ENCODE data around the gene AOPEP.

Gene AOPEP

DNA sequence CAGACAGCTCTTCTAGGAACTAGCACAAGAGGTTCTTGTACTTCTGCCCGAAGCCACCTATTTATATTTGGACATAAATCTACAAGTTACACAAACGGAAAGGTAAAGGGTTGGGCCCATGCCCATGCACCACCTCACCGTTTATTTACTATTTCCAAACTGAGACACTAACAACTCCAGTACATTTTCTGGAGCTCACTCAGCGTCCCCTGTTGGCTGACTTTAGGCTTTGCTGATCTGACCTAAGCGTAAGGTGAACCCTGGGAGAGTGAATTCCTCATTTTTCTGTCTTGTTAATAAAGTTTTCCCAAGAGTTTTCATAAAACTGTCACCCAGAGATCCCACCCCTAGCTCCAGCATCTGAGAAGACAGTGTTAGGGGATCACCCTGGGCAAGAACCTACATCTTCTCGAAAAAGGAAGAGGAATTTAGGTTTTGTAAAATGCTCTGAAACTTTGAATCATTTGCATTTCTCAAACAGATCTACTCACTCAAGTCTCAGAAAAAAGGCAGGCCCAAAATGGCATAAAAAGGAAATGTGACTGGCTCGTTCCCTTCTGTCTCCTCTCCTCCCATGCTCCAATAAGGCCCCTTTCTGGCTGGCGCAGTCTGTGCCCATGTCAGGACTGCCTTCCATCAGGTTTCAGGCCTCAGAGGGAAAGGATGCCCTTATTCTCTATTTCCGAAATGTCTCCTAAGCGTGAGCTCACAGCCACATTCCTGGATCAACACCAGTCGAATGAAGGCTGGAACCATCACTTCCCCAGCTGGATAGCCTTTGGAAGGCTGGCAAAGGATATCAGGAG lies 389.7 kb downstream of the AOPEP start:
- Histone ChIP-seq H3K9me3 (0 out of 2 replicates have a peak, but pooled peaks cover 4% of the 10 kb centered on the region), H3K27me3 (no peaks in the 10 kb centered on the region), H3K4me2 (peak overlapping the region; percentile 82; the same call in 1 of the 2 replicates), H3K9ac (no peak overlapping the region), H4K20me1 (no peaks in the 10 kb centered on the region), H3K4me3 (no peak overlapping the region), H3K27ac (no peak overlapping the region; the same call in 1 of the 2 replicates), H3K36me3 (peaks cover 12% of the 10 kb centered on the region), H3K4me1 (peaks cover 46% of the 10 kb centered on the region)
- no peak for TF ChIP-seq Cebpa-rat (IDR thresholded peaks at IDR 0.05)

- Histone ChIP-seq H3K4me1 (peaks cover 46% of the 10 kb centered on the region), H3K27me3 (no peaks in the 10 kb centered on the region), H3K9ac (no peak overlapping the region), H4K20me1 (no peaks in the 10 kb centered on the region), H3K4me2 (peak overlapping the region; percentile 82; the same call in 1 of the 2 replicates), H3K4me3 (no peak overlapping the region), H3K27ac (no peak overlapping the region), H3K36me3 (peaks cover 10% of the 10 kb centered on the region), H3K9me3 (0 out of 2 replicates have a peak, but pooled peaks cover 4% of the 10 kb centered on the region)
- no peak for TF ChIP-seq Cebpa-rat (IDR thresholded peaks at IDR 0.05)
These were observed 390.3 kb downstream of the AOPEP start for GRCh38 chr9:95116808-95117204.

- Histone ChIP-seq H3K27ac (no peak overlapping the region), H3K4me3 (no peak overlapping the region), H3K27me3 (no peaks in the 10 kb centered on the region), H3K9ac (no peak overlapping the region), H3K4me1 (peaks cover 34% of the 10 kb centered on the region), H3K4me2 (no peak overlapping the region), H3K9me3 (0 out of 2 replicates have a peak, but pooled peaks cover 4% of the 10 kb centered on the region), H4K20me1 (no peaks in the 10 kb centered on the region), H3K36me3 (no peaks in the 10 kb centered on the region)
- no peak for TF ChIP-seq Cebpa-rat (IDR thresholded peaks at IDR 0.05)
These were observed 392.1 kb downstream of the AOPEP start for GRCh38 chr9:95118596-95118995.

GRCh38 chr9:95120781-95121370 lies 394.4 kb downstream of the AOPEP start:
- H4K20me1 ChIP-seq = no peaks in the 10 kb centered on the region
- H3K9me3 ChIP-seq = 0 out of 2 replicates have a peak, but pooled peaks cover 4% of the 10 kb centered on the region
- no peak overlapping the region for H3K9ac ChIP-seq
- no peaks in the 10 kb centered on the region for H3K27me3 ChIP-seq
- H3K27ac ChIP-seq = no peak overlapping the region
- H3K4me1 ChIP-seq = peaks cover 11% of the 10 kb centered on the region
- TF ChIP-seq Cebpa-rat (IDR thresholded peaks at IDR 0.05) = no peak
- no peak overlapping the region for H3K4me2 ChIP-seq
- H3K4me3 ChIP-seq = no peak overlapping the region
- no peaks in the 10 kb centered on the region for H3K36me3 ChIP-seq

DNA sequence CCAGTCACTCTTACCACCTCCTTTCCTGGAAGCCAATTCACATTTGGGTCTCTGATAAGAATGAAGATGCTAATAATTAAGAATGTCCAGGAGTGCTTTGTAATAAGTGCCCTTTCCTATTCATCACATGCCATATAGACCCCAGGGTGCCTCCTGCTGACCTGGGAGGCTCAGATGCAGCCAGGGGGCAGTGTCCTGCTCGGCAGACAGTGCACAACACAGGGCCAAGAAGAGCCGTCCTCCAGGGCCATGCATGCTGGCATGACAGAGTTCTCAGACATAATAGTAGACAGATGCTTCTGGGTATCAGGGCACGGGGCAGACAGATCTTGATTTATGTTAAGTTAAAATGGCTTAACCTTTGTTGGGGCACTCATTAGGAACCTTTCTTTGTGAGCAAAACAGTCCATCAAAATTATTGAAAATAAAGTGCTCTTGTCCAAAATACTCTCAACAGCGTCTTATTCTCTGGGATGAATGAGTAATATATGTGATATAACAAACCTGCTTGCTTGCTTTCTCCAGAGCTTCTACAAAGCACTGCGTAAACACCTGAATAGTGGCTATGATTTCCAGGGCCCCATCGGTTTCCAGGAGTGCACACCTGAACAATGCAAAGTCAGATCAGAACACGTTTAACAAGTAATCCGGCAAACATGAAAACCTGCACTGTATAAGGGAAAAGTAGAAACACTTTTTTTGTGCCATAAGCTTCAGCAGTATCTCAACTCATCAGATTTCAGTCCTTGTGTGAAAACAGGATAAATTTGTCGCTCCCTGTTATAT lies 398.3 kb downstream of the AOPEP start:
- Histone ChIP-seq H3K4me3 (no peak overlapping the region), H3K36me3 (no peaks in the 10 kb centered on the region), H3K4me1 (0 out of 2 replicates have a peak, but pooled peaks cover 3% of the 10 kb centered on the region), H3K27ac (no peak overlapping the region), H3K4me2 (no peak overlapping the region), H3K27me3 (no peaks in the 10 kb centered on the region), H4K20me1 (no peaks in the 10 kb centered on the region), H3K9ac (no peak overlapping the region), H3K9me3 (0 out of 2 replicates have a peak, but pooled peaks cover under 1% of the 10 kb centered on the region)
- no peak for TF ChIP-seq Cebpa-rat (IDR thresholded peaks at IDR 0.05)

- H3K4me2 ChIP-seq = no peak overlapping the region
- H3K4me3 ChIP-seq = no peak overlapping the region
- no peak for TF ChIP-seq Cebpa-rat (IDR thresholded peaks at IDR 0.05)
- no peaks in the 10 kb centered on the region for H3K9me3 ChIP-seq
- no peak overlapping the region for H3K9ac ChIP-seq
- H3K4me1 ChIP-seq = 0 out of 2 replicates have a peak, but pooled peaks cover 3% of the 10 kb centered on the region
- no peak overlapping the region for H3K27ac ChIP-seq
- no peaks in the 10 kb centered on the region for H3K27me3 ChIP-seq
- H4K20me1 ChIP-seq = no peaks in the 10 kb centered on the region
- no peaks in the 10 kb centered on the region for H3K36me3 ChIP-seq
These were observed 399.2 kb downstream of the AOPEP start for GRCh38 chr9:95125652-95126051.

GRCh38 chr9:95126739-95127138 lies 400.2 kb downstream of the AOPEP start:
- no peak for TF ChIP-seq Cebpa-rat (IDR thresholded peaks at IDR 0.05)
- Histone ChIP-seq H3K4me2 (no peak overlapping the region), H3K4me3 (no peak overlapping the region), H4K20me1 (no peaks in the 10 kb centered on the region), H3K27me3 (no peaks in the 10 kb centered on the region), H3K4me1 (0 out of 2 replicates have a peak, but pooled peaks cover 3% of the 10 kb centered on the region), H3K27ac (no peak overlapping the region), H3K36me3 (no peaks in the 10 kb centered on the region), H3K9me3 (no peaks in the 10 kb centered on the region), H3K9ac (no peak overlapping the region)

DNA sequence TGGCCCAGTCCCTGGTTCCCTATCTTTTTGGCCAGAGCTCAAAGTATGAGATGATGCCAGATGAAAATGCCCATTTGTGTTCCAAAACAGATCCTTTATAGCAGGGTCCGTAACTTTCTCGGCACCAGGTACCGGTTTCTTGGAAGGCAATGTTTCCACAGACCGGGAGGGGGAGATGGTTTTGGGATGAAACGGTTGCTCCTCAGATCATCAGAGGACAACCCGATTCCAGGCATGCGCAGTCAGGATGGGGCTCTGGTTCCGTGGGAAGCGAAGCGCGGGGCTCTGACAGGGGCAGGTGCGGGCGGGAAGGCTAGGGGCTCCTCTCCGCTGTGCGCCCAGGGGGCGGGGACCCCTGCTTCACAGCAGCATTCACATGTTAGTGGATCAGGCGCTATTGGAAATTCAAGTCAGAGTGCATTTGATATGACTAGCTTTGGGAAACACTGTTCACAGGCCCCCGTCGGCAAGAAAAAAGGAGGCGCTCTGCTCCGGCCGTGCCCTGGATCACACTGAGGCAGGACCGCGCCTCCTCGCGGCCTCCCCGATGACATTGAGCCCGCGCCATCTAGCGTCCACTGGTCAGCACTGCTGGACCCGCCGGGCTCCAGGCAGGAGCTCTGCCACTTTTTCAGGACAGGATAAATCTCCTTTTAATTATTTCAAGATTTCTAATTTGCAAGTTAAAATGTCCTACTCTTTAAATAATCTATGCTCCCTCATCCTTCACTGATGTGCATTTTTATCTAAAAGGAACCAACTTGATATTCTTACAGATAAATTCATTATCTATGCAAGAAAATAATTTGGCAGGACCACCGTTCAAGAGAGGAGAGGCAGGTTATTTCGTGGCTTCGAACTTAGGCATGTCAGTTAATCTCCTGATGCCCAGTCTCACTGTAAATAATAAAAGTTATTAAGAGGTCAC lies 401.0 kb downstream of the AOPEP start:
- Histone ChIP-seq H3K9ac (no peak overlapping the region), H3K4me3 (no peak overlapping the region), H3K36me3 (no peaks in the 10 kb centered on the region)

GRCh38 chr9:95128177-95128524 lies 401.7 kb downstream of the AOPEP start:
- no peak overlapping the region for H3K27ac ChIP-seq
- no peak for TF ChIP-seq Cebpa-rat (IDR thresholded peaks at IDR 0.05)
- H3K9ac ChIP-seq = no peak overlapping the region
- H3K4me2 ChIP-seq = no peak overlapping the region
- H3K4me1 ChIP-seq = 0 out of 2 replicates have a peak, but pooled peaks cover 3% of the 10 kb centered on the region
- no peaks in the 10 kb centered on the region for H3K27me3 ChIP-seq
- no peaks in the 10 kb centered on the region for H3K36me3 ChIP-seq
- no peaks in the 10 kb centered on the region for H4K20me1 ChIP-seq
- no peak overlapping the region for H3K4me3 ChIP-seq
- no peaks in the 10 kb centered on the region for H3K9me3 ChIP-seq

More for the DNA sequence above, 401.0 kb downstream of the AOPEP start:
- Histone ChIP-seq H4K20me1 (no peaks in the 10 kb centered on the region), H3K4me2 (peak overlapping the region; percentile 53), H3K27ac (no peak overlapping the region), H3K27me3 (no peaks in the 10 kb centered on the region), H3K4me1 (0 out of 2 replicates have a peak, but pooled peaks cover 3% of the 10 kb centered on the region), H3K9me3 (no peaks in the 10 kb centered on the region)
- no peak for TF ChIP-seq Cebpa-rat (IDR thresholded peaks at IDR 0.05)

Measured in BLaER1 (cell line).